ENCODE measurements around the gene NHLRC2. TPM values are rescaled to one million over a fixed set of nuclear protein-coding genes. Genes with fewer than 3 reads are reported as not detected.
"Not testable (repeated sequence)": the region's sequence is repeated elsewhere in the genome, so short reads cannot be mapped to it uniquely, and the experiment has no call there.

NHLRC2 gene
- total and polyA plus RNA-seq, 9 donors: 5.8 to 71.7 (median 43.8) TPM

GRCh38 chr10:113937756-113938155 lies 83.3 kb downstream of the NHLRC2 start:
- DNase-seq: no peak
- H3K4me1 ChIP-seq (ENCODE audit: insufficient read depth): no peaks in the 10 kb centered on the region
- H3K36me3 ChIP-seq: no peaks in the 10 kb centered on the region
- H3K9me3 ChIP-seq: no peaks in the 10 kb centered on the region
- H3K27me3 ChIP-seq: no peaks in the 10 kb centered on the region
- intact Hi-C loops (cut with DNase I): no loop called here
- no peak overlapping the region for H3K4me3 ChIP-seq
- no peak for TF ChIP-seq CTCF (IDR thresholded peaks at IDR 0.05)
- no peak for TF ChIP-seq POLR2A (IDR thresholded peaks at IDR 0.05)
- TF ChIP-seq EP300 (IDR thresholded peaks at IDR 0.05): no peak
- 74 to 79% (median 76%) methylated on average over 7 of the region's 7 CpGs for WGBS, 3 donors
- H3K27ac ChIP-seq: no peak overlapping the region

- Histone ChIP-seq H3K4me1 (ENCODE audit: insufficient read depth) (no peaks in the 10 kb centered on the region), H3K27ac (no peak overlapping the region), H3K9me3 (no peaks in the 10 kb centered on the region), H3K27me3 (no peaks in the 10 kb centered on the region), H3K36me3 (no peaks in the 10 kb centered on the region), H3K4me3 (no peak overlapping the region)
- intact Hi-C loops (cut with DNase I): no loop called here
- TF ChIP-seq POLR2A (IDR thresholded peaks at IDR 0.05) (no peak), EP300 (IDR thresholded peaks at IDR 0.05) (no peak), CTCF (IDR thresholded peaks at IDR 0.05) (no peak)
- WGBS, 3 donors: 73 to 79% (median 74%) methylated on average over 7 of the region's 7 CpGs
- no peak for DNase-seq
Measured at GRCh38 chr10:113939212-113939860, 84.9 kb downstream of the NHLRC2 start.

GRCh38 chr10:113941140-113941539 lies 86.7 kb downstream of the NHLRC2 start:
- no peaks in the 10 kb centered on the region for H3K36me3 ChIP-seq
- TF ChIP-seq POLR2A (IDR thresholded peaks at IDR 0.05) (no peak), CTCF (IDR thresholded peaks at IDR 0.05) (no peak), EP300 (IDR thresholded peaks at IDR 0.05) (no peak)
- no peaks in the 10 kb centered on the region for H3K27me3 ChIP-seq
- intact Hi-C loops (cut with DNase I): no loop called here
- H3K9me3 ChIP-seq: no peaks in the 10 kb centered on the region
- H3K4me3 ChIP-seq: no peak overlapping the region
- no peak overlapping the region for H3K27ac ChIP-seq
- no peaks in the 10 kb centered on the region for H3K4me1 ChIP-seq (ENCODE audit: insufficient read depth)
- DNase-seq: no peak
- 76 to 89% (median 82%) methylated on average over 4 of the region's 4 CpGs for WGBS, 3 donors

- H3K36me3 ChIP-seq; H3K4me1 ChIP-seq (ENCODE audit: insufficient read depth); H3K27me3 ChIP-seq; intact Hi-C loops (cut with DNase I); DNase-seq; H3K27ac ChIP-seq; H3K9me3 ChIP-seq; H3K4me3 ChIP-seq: not testable (repeated sequence)
- 91 to 94% (median 92%) methylated on average over 7 of the region's 7 CpGs for WGBS, 3 donors
Measured at GRCh38 chr10:113943196-113943595, 88.7 kb downstream of the NHLRC2 start.

- Histone ChIP-seq H3K27me3 (no peaks in the 10 kb centered on the region), H3K9me3 (no peaks in the 10 kb centered on the region), H3K4me1 (ENCODE audit: insufficient read depth) (no peaks in the 10 kb centered on the region), H3K27ac (no peak overlapping the region), H3K4me3 (no peak overlapping the region), H3K36me3 (no peaks in the 10 kb centered on the region)
- intact Hi-C loops (cut with DNase I): no loop called here
- no peak for DNase-seq
- 85 to 87% (median 86%) methylated on average over 9 of the region's 9 CpGs for WGBS, 3 donors
- no peak for TF ChIP-seq POLR2A (IDR thresholded peaks at IDR 0.05)
Measured at GRCh38 chr10:113945075-113945686, 90.7 kb downstream of the NHLRC2 start.

Measured in ovary (tissue), 9 donors.